Stimulated activated CD8-positive, alpha-beta memory T cell treated with anti-CD3 and anti-CD28 coated beads, Interleukin-7, amount 100 ng/mL, for 4 hours (primary cell): Measurements from ENCODE around the gene STXBP2.
"Not testable (repeated sequence)": the region's sequence is repeated elsewhere in the genome, so short reads cannot be mapped to it uniquely, and the experiment has no call there.

Experiments used
- DNase-seq, 2 donors: peaks; one replicate each; pipeline ENCODE4 v3.0.0-alpha.2; 2020; ENCODE audit warnings: low read depth in 2 of 2

The STXBP2 gene

GRCh38 chr19:7632340-7633203 lies 4.3 kb upstream of the STXBP2 start:
- DNase-seq, result no peak

GRCh38 chr19:7633698-7634097 lies 3.2 kb upstream of the STXBP2 start, which contains the start of gene PCP2:
Gene PCP2 (minus strand): TSS chr19:7633719. CDS start chr19:7633457, 262 bp downstream.
- DNase-seq, result no peak

DNA sequence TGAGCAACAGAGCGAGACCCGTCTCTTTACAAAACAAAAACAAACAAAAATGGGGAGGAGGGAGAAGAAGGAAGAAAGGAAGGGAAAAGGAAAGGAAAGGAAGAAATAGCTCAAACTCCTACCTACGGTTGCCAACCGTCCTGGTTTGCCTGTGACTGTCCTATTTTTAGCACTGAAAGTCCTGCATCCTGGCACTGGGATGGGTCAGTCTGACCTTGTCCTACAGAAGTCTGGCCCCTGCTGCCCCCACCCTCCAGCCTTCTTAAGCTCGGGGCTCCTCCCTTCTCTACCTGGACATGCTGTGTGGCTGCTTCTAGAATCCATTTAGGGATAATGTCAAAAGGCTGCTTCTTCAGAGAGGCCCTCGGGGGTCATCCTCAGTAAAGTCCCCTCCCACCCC lies 1.2 kb upstream of the STXBP2 start:
- no peak for DNase-seq

DNA sequence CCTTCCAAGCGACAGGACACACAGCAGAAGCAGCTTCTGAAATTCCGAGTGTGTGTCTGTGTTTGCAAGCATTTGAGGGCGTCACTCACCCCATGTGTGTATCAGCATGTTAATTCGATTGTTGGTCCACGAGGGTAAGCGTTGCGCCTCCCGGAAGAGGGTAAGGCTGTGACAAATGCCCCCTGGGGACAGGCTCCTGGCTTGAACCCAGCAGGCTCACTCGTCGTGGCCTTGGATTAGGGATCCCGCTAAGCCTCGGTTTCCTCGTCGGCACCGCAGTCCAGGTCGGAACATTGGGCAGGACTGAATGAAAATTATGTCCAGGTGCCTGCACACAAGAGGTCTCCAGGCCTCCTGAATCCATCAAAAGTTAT lies 606 bp upstream of the STXBP2 start:
- DNase-seq, result no peak

DNA sequence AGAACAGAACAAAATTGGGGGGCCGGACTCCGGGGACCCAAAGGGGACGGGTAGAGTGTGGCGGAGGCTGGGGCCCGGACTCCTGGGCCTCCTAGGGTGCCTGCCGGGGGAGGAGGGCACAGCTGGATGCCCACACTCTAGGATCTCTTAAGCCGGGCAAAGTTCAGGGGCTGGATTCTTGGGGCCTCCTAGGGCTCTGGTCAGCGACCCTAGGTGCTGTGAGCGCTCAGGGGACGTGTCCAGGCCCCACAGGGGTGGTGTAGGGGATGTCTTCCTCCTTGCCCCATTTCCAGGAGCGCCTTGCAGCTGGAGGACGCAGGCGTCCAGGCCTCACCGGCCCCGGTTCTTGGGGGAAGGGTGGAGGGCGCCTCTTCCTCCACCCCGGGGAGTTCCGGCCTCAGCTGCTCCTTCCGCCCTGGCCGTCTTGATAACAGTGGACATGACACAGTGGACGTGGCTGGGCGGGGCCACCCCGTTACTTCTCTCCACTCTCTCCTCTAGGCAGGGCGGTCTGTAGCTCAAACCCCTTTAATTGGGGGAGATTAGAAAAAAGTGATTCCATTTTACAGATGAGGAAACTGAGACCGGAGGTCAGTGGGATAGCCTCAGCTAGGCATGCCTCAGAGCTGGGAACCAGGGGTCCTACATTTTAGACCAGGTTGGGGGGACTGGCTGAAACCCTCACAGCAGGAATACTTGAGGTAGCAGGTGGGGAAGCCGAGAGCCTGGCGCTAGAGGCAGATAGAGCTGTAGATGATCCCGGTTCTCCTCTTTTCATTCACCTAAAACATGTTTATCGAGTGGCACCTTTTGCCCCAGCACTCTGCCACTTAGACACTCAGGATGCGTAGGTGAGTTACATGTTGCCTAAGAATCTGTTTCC lies 705 bp downstream of the STXBP2 start:
- DNase-seq, result no peak

DNA sequence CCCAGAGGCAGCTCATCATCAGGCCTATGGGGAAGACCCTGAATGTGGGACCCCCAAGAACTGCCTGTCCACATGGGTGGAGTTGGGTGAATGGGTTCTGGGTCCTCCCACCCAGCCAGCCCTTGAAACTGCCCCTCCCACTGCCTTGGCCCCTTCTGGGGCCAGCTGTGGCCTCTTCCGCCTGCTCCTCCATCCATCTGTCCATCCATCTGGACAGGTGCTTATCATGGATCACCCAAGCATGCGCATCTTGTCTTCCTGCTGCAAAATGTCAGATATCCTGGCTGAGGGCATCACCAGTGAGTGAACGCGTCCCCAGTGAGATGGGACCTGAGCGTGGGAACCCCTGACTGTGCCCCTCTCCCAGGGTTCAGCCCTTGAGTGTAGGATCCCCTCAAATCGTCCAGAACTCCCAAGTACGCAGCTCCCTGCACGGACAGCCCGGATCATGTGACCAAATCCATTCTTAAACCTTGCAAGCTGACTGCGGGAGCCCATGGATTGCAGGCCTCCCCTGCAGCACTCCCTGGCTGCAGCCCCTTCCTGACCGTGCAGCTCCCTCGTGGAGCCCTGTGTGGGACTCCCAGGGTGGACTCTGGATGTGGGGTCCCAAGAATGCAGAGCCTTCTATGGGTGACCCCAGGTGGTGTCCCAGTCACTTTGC lies 2.0 kb downstream of the STXBP2 start:
- DNase-seq, result no peak

DNA sequence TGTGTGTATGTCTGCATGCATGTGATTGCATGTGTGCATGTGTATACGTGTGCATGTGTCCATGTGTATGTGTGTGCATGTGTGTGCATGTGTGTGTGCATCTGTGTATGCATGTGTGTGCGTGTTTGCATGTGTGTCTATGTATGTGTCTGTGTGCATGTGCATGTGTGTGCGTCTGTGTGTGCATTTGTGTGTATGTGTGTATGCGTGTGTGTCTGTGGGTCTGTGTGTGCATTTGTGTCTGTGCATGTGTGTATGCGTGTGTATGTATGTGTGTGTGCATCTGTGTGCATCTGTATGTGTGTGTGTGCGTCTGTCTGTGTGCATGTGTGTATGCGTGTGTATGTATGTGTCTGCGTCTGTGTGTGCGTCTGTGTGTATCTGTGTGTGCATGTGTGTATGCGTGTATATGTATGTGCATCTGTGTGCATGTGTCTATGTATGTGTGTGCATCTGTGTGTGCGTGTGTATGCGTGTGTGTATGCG lies 3.0 kb downstream of the STXBP2 start:
- no peak for DNase-seq

GRCh38 chr19:7640803-7641202 lies 3.9 kb downstream of the STXBP2 start:
- DNase-seq, result no peak

GRCh38 chr19:7641290-7642276 lies 4.7 kb downstream of the STXBP2 start:
- no peak for DNase-seq

DNA sequence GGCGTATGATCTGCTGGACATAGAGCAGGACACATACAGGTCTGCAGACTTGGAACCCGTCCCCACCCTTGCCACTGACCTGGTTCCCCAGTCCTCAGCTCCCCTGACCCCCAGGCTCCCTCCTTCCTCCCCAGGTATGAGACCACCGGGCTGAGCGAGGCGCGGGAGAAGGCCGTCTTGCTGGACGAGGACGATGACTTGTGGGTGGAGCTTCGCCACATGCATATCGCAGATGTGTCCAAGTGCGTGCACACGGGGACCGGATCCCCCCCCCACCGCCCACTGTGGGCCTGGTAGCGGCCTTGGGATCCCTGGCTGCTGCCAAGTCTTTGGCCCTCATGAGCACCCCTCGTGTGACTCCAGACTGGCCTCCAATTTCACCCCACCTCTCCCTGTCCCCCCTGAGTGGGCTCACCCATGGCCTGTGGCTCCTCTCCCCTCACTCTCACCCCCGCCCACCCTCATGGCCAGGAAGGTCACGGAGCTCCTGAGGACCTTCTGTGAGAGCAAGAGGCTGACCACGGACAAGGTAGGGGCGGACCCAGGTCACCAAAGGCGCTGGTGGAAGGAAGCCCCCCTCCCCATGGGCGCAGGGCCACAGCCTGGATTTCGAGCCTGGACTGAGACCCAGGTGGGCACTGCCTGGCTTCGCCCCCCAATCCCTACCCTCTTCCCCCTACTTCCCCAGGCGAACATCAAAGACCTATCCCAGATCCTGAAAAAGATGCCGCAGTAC lies 5.6 kb downstream of the STXBP2 start:
- DNase-seq, result no peak

- no peak for DNase-seq
These were observed 6.1 kb downstream of the STXBP2 start for GRCh38 chr19:7643031-7643415.

- not testable (repeated sequence) for DNase-seq
These were observed 7.0 kb downstream of the STXBP2 start for GRCh38 chr19:7643629-7644549.

- no peak for DNase-seq
These were observed 7.6 kb downstream of the STXBP2 start for GRCh38 chr19:7644550-7644877.

- no peak for DNase-seq
These were observed 8.3 kb downstream of the STXBP2 start for GRCh38 chr19:7645163-7645562.

DNA sequence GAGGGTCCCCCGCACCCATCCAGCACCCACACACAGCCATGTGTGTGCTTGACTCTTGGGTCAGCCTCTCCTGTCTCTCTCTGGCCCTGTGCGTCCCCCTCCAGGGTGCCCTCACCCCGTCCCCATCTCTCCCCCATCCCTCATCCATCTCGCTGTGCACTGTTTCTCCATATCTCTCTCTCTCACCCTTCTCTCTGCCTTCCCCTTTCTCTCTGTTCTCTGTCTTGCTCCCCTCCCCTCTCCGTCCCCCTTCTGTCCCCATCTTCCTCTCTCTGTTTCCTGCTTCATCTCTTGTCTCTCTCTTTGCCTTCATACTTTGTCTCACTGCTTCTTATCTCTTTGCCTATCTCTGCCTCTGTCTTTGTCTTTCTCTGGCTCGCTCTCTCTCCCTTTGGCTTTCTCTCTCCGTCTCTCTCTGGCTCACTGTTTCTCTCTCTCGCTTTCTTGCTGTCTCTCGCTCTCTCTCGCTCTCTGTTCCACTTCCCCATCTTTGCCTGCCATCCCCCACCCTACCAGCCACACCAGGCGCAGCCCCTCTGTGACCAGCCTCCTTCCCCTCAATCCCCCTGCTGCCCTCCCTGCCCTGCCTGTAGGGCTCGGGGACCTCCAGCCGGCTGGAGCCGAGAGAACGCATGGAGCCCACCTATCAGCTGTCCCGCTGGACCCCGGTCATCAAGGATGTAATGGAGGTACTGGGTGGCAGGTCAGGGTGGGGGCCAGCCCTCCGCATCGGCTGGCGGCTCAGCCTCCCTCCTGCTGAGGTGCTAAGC lies 8.9 kb downstream of the STXBP2 start:
- DNase-seq, result no peak

DNA sequence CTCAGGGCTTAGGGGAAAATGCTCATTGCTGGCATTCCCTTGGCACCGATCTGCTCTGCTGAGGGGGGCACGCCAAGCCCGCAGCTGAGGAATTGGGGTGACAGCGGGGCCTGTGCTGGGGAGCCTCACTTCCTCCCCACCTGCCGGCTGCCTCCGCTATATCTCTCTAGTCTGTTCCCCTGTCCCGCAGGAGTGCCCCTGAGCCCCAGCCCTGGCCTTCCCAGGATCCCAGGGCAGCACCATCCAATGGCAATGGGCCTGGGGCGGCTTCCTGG lies 9.5 kb downstream of the STXBP2 start:
- no peak for DNase-seq

- no peak for DNase-seq
These were observed 10.2 kb downstream of the STXBP2 start for GRCh38 chr19:7647156-7647555.

GRCh38 chr19:7648265-7649014 lies 11.5 kb downstream of the STXBP2 start:
- no peak for DNase-seq
